SH-SY5Y (cell line): Measurements from ENCODE around the gene NEIL3.

Experiments used
- GATA2 ChIP-seq: IDR thresholded peaks from 2 replicates; pipeline ENCODE4 v1.6.1; 2011; ENCODE audit warnings: mild to moderate bottlenecking, low read depth, low read length
- GATA3 ChIP-seq: IDR thresholded peaks from 2 replicates; pipeline ENCODE4 v1.6.1; 2011; ENCODE audit warnings: low read depth, mild to moderate bottlenecking, low read length, moderate library complexity

DNA sequence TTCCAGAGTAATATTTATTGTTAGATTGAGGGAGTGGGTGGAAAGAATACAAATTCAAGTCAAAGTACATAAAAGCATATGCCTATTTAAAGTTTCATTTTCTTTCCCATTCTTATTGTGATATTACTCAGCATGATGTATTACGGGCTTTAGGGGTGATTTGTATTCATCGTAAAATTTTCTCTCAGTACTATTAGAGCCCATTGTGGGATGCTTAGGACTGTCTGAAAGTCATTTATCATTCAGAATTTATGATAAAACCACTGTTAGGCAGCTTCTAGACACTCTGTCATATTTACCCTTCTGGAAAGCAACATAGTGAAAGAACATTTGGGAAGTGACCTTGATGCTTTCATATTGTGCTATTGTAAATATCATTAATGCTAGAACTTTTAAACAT lies 86.7 kb downstream of the NEIL3 start:
- no peak for TF ChIP-seq GATA2
- no peak for TF ChIP-seq GATA3
